ENCODE results near the gene WAC.
"Not testable (repeated sequence)": the region's sequence is repeated elsewhere in the genome, so short reads cannot be mapped to it uniquely, and the experiment has no call there.

WAC gene

DNA sequence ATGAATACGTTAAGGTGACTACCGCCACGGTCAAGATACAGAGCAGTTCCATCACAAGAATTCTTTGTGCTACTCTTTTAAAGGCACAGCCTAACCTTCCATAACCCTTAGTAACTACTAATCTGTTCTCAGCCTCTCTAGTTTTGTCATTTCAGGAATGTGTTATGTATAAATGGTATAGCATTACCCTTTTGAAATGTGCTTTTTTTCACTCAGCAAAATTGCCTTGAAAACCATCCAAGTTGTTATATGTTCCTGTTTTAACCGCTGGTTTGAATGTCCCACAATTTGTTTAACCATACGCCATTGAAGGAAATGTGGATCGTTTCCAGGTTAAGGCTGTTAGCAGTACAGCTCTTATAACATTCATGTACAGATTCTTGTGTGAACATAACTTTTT, 32.0 kb downstream of the WAC start:
- no peak overlapping the region for H3K27ac ChIP-seq (ENCODE audit: low read depth, low read length)
- H2AFZ ChIP-seq (ENCODE audit: low read length, unreplicated experiment) = no peak overlapping the region
- peaks cover 21% of the 10 kb centered on the region; the same call in 1 of the 2 replicates for H3K36me3 ChIP-seq (ENCODE audit: insufficient read depth, low read length)
- H3K4me1 ChIP-seq (ENCODE audit: control insufficient read depth, insufficient read depth, low read length, unreplicated experiment) = peaks cover 32% of the 10 kb centered on the region
- H3K79me2 ChIP-seq (ENCODE audit: control insufficient read depth, insufficient read depth, low read length, unreplicated experiment) = peaks cover 98% of the 10 kb centered on the region
- H3K27me3 ChIP-seq (ENCODE audit: insufficient read depth, low read length) = no peaks in the 10 kb centered on the region
- no peak overlapping the region for H3K4me3 ChIP-seq (ENCODE audit: low read depth, low read length)

DNA sequence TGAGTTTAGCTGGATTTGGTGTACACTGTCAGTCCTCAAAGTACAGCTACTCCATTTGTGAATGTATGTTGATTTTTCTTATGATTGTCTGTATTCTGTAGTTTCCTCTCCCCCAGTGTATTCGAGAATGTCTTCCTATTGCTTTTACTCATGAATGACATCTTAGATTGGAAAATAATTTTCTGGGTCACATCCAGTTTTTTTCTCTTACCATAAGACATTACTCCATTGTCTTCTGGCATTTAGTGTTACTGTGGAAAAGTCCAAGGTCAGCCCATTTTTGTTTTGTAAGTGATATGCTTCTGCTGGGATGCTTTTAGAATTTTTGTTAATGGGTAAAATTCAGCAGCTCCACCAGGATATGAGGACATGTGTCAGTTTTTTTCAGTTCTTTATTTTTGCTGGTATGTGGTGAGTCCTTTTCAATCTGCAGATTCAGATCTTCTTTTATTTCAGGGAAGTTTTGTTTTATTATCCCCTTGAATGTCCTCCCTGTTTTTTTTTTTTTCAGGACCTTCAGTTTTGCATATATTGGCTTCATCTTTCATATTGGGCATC, 33.6 kb downstream of the WAC start:
- peaks cover 98% of the 10 kb centered on the region for H3K79me2 ChIP-seq (ENCODE audit: control insufficient read depth, insufficient read depth, low read length, unreplicated experiment)
- H2AFZ ChIP-seq (ENCODE audit: low read length, unreplicated experiment) = no peak overlapping the region
- H3K4me1 ChIP-seq (ENCODE audit: control insufficient read depth, insufficient read depth, low read length, unreplicated experiment) = peaks cover 34% of the 10 kb centered on the region
- H3K27ac ChIP-seq (ENCODE audit: low read depth, low read length) = no peak overlapping the region
- H3K36me3 ChIP-seq (ENCODE audit: insufficient read depth, low read length) = peaks cover 10% of the 10 kb centered on the region; the same call in 1 of the 2 replicates
- H3K27me3 ChIP-seq (ENCODE audit: insufficient read depth, low read length) = no peaks in the 10 kb centered on the region
- H3K4me3 ChIP-seq (ENCODE audit: low read depth, low read length) = no peak overlapping the region

- H3K36me3 ChIP-seq (ENCODE audit: insufficient read depth, low read length) = no peaks in the 10 kb centered on the region
- no peak overlapping the region for H2AFZ ChIP-seq (ENCODE audit: low read length, unreplicated experiment)
- no peaks in the 10 kb centered on the region for H3K27me3 ChIP-seq (ENCODE audit: insufficient read depth, low read length)
- H3K27ac ChIP-seq (ENCODE audit: low read depth, low read length) = peak overlapping the region; percentile 26; the same call in 1 of the 2 replicates
- peaks cover 24% of the 10 kb centered on the region for H3K4me1 ChIP-seq (ENCODE audit: control insufficient read depth, insufficient read depth, low read length, unreplicated experiment)
- H3K4me3 ChIP-seq (ENCODE audit: low read depth, low read length) = no peak overlapping the region
- H3K79me2 ChIP-seq (ENCODE audit: control insufficient read depth, insufficient read depth, low read length, unreplicated experiment) = peaks cover 98% of the 10 kb centered on the region
Observed at GRCh38 chr10:28569506-28570159, 36.7 kb downstream of the WAC start.

GRCh38 chr10:28570598-28570997, 37.7 kb downstream of the WAC start:
- Histone ChIP-seq H3K27me3 (ENCODE audit: insufficient read depth, low read length) (no peaks in the 10 kb centered on the region), H3K36me3 (ENCODE audit: insufficient read depth, low read length) (peaks cover 4% of the 10 kb centered on the region; the same call in 1 of the 2 replicates), H3K4me3 (ENCODE audit: low read depth, low read length) (no peak overlapping the region), H3K79me2 (ENCODE audit: control insufficient read depth, insufficient read depth, low read length, unreplicated experiment) (peaks cover 98% of the 10 kb centered on the region), H2AFZ (ENCODE audit: low read length, unreplicated experiment) (no peak overlapping the region), H3K27ac (ENCODE audit: low read depth, low read length) (no peak overlapping the region), H3K4me1 (ENCODE audit: control insufficient read depth, insufficient read depth, low read length, unreplicated experiment) (peaks cover 21% of the 10 kb centered on the region)

- Histone ChIP-seq H3K27me3 (ENCODE audit: insufficient read depth, low read length) (no peaks in the 10 kb centered on the region), H3K36me3 (ENCODE audit: insufficient read depth, low read length) (peaks cover 9% of the 10 kb centered on the region), H3K4me3 (ENCODE audit: low read depth, low read length) (no peak overlapping the region), H3K27ac (ENCODE audit: low read depth, low read length) (no peak overlapping the region), H3K4me1 (ENCODE audit: control insufficient read depth, insufficient read depth, low read length, unreplicated experiment) (peaks cover 20% of the 10 kb centered on the region), H3K79me2 (ENCODE audit: control insufficient read depth, insufficient read depth, low read length, unreplicated experiment) (peaks cover 98% of the 10 kb centered on the region), H2AFZ (ENCODE audit: low read length, unreplicated experiment) (no peak overlapping the region)
Observed at GRCh38 chr10:28571265-28571664, 38.3 kb downstream of the WAC start.

GRCh38 chr10:28574214-28574613, 41.3 kb downstream of the WAC start:
- Histone ChIP-seq H3K36me3 (ENCODE audit: insufficient read depth, low read length) (peaks cover 15% of the 10 kb centered on the region), H3K4me1 (ENCODE audit: control insufficient read depth, insufficient read depth, low read length, unreplicated experiment) (peaks cover 19% of the 10 kb centered on the region), H3K79me2 (ENCODE audit: control insufficient read depth, insufficient read depth, low read length, unreplicated experiment) (peaks cover 98% of the 10 kb centered on the region)
- H3K27me3 ChIP-seq (ENCODE audit: insufficient read depth, low read length); H3K4me3 ChIP-seq (ENCODE audit: low read depth, low read length); H2AFZ ChIP-seq (ENCODE audit: low read length, unreplicated experiment); H3K27ac ChIP-seq (ENCODE audit: low read depth, low read length): not testable (repeated sequence)

- peaks cover 99% of the 10 kb centered on the region for H3K79me2 ChIP-seq (ENCODE audit: control insufficient read depth, insufficient read depth, low read length, unreplicated experiment)
- peaks cover 15% of the 10 kb centered on the region for H3K36me3 ChIP-seq (ENCODE audit: insufficient read depth, low read length)
Observed at GRCh38 chr10:28575852-28576251, 42.9 kb downstream of the WAC start.

DNA sequence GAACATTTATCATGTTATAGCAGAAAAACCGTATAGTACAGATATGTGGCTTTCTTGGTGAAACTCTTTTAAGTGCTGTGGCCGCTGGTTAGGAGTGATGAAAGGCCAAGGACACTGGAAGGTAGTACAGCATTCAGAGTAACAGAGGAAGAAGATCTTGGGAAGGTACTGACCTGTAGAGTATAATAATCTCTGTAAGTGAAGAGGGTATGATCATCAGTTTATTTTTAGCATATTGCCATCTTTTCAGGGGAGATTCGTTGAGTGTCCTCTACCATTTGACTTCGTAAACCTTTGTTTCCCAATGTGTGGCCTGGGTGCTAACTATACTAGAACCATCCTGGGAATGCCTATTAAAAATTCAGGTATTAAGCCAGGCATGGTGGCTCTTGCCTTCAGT, 44.6 kb downstream of the WAC start:
- H3K36me3 ChIP-seq (ENCODE audit: insufficient read depth, low read length) = peaks cover 15% of the 10 kb centered on the region
- peaks cover 10% of the 10 kb centered on the region for H3K4me1 ChIP-seq (ENCODE audit: control insufficient read depth, insufficient read depth, low read length, unreplicated experiment)
- no peaks in the 10 kb centered on the region for H3K27me3 ChIP-seq (ENCODE audit: insufficient read depth, low read length)
- H2AFZ ChIP-seq (ENCODE audit: low read length, unreplicated experiment) = no peak overlapping the region
- no peak overlapping the region for H3K27ac ChIP-seq (ENCODE audit: low read depth, low read length)
- no peak overlapping the region for H3K4me3 ChIP-seq (ENCODE audit: low read depth, low read length)
- H3K79me2 ChIP-seq (ENCODE audit: control insufficient read depth, insufficient read depth, low read length, unreplicated experiment) = peaks cover 99% of the 10 kb centered on the region

More at GRCh38 chr10:28575852-28576251, 42.9 kb downstream of the WAC start:
- no peak overlapping the region for H3K4me3 ChIP-seq (ENCODE audit: low read depth, low read length)
- H2AFZ ChIP-seq (ENCODE audit: low read length, unreplicated experiment) = no peak overlapping the region
- H3K27me3 ChIP-seq (ENCODE audit: insufficient read depth, low read length) = no peaks in the 10 kb centered on the region
- no peak overlapping the region for H3K27ac ChIP-seq (ENCODE audit: low read depth, low read length)
- peaks cover 10% of the 10 kb centered on the region for H3K4me1 ChIP-seq (ENCODE audit: control insufficient read depth, insufficient read depth, low read length, unreplicated experiment)

DNA sequence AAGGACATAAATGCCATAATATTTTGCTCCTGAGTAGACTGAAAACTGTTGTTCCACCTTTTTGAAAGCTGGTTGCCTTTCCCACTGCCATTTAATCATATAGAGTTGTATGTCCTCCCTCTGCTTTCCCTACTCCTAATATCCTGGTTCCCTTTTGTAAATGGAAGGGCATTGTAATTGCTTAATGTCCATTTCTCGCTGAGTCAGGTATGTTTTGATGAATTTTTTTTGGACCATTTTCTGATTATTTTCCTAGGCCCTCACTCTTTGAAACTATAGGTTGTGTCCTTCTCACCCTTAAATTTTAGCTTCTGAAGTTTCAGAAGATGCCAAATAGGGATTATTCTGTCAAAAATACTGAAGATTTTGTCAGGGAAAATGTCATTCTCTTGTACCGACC, 45.5 kb downstream of the WAC start:
- no peak overlapping the region for H2AFZ ChIP-seq (ENCODE audit: low read length, unreplicated experiment)
- H3K36me3 ChIP-seq (ENCODE audit: insufficient read depth, low read length) = peaks cover 22% of the 10 kb centered on the region
- H3K4me1 ChIP-seq (ENCODE audit: control insufficient read depth, insufficient read depth, low read length, unreplicated experiment) = peaks cover 10% of the 10 kb centered on the region
- peaks cover 99% of the 10 kb centered on the region for H3K79me2 ChIP-seq (ENCODE audit: control insufficient read depth, insufficient read depth, low read length, unreplicated experiment)
- H3K27me3 ChIP-seq (ENCODE audit: insufficient read depth, low read length) = no peaks in the 10 kb centered on the region
- no peak overlapping the region for H3K27ac ChIP-seq (ENCODE audit: low read depth, low read length)
- H3K4me3 ChIP-seq (ENCODE audit: low read depth, low read length) = no peak overlapping the region

DNA sequence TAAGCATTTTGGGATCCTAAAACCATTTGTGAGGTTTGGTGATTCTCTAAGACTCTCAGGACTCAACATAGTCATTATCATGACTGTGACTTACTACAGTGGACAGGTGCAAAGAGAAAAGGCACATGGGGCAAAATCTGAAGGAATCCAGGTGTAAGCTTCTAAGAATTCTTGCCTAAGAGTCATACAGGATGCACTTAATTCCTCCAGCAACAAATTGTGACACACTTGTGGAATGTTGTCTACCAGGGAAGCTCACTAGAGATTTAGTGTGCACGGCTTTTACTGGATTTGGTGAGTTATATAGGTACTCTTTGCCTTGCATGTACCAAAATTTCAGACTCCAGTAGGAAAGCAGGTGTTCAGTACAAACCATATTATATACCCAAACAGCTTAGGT, 47.9 kb downstream of the WAC start:
- no peaks in the 10 kb centered on the region for H3K27me3 ChIP-seq (ENCODE audit: insufficient read depth, low read length)
- peaks cover 97% of the 10 kb centered on the region for H3K79me2 ChIP-seq (ENCODE audit: control insufficient read depth, insufficient read depth, low read length, unreplicated experiment)
- H2AFZ ChIP-seq (ENCODE audit: low read length, unreplicated experiment) = no peak overlapping the region
- H3K27ac ChIP-seq (ENCODE audit: low read depth, low read length) = no peak overlapping the region
- no peak overlapping the region for H3K4me3 ChIP-seq (ENCODE audit: low read depth, low read length)
- H3K36me3 ChIP-seq (ENCODE audit: insufficient read depth, low read length) = peaks cover 28% of the 10 kb centered on the region
- peaks cover 13% of the 10 kb centered on the region for H3K4me1 ChIP-seq (ENCODE audit: control insufficient read depth, insufficient read depth, low read length, unreplicated experiment)

DNA sequence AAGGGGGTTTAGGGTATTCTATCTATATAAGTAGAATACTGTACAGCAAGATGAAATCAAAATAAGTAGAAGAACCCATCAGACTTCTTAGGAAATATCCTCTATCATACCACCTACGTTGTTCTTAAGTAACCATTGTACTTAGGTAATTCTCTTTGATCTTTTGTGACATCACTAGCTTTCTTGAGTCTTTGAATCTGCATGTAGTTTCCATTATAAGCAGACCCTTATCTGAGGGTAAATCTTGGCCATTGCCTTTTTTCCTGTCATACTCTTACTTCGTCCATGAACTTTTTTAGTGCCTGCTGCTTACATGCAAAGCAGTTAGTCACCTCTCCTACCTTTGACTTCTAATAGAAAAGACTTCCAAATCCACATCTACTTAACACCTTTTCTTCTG, 49.0 kb downstream of the WAC start:
- peaks cover 95% of the 10 kb centered on the region for H3K79me2 ChIP-seq (ENCODE audit: control insufficient read depth, insufficient read depth, low read length, unreplicated experiment)
- no peak overlapping the region for H2AFZ ChIP-seq (ENCODE audit: low read length, unreplicated experiment)
- H3K27ac ChIP-seq (ENCODE audit: low read depth, low read length) = no peak overlapping the region
- peaks cover 26% of the 10 kb centered on the region; the same call in 1 of the 2 replicates for H3K36me3 ChIP-seq (ENCODE audit: insufficient read depth, low read length)
- H3K4me1 ChIP-seq (ENCODE audit: control insufficient read depth, insufficient read depth, low read length, unreplicated experiment) = peaks cover 21% of the 10 kb centered on the region
- no peaks in the 10 kb centered on the region for H3K27me3 ChIP-seq (ENCODE audit: insufficient read depth, low read length)
- no peak overlapping the region for H3K4me3 ChIP-seq (ENCODE audit: low read depth, low read length)

All from ACC112 (cell line).